ENCODE results near the gene VPS16. TPM values are rescaled to one million over a fixed set of nuclear protein-coding genes. Genes with fewer than 3 reads are reported as not detected.

The VPS16 gene
- total RNA-seq, 2 experiments from 2014 or later: 38.2 to 40.6 TPM

DNA sequence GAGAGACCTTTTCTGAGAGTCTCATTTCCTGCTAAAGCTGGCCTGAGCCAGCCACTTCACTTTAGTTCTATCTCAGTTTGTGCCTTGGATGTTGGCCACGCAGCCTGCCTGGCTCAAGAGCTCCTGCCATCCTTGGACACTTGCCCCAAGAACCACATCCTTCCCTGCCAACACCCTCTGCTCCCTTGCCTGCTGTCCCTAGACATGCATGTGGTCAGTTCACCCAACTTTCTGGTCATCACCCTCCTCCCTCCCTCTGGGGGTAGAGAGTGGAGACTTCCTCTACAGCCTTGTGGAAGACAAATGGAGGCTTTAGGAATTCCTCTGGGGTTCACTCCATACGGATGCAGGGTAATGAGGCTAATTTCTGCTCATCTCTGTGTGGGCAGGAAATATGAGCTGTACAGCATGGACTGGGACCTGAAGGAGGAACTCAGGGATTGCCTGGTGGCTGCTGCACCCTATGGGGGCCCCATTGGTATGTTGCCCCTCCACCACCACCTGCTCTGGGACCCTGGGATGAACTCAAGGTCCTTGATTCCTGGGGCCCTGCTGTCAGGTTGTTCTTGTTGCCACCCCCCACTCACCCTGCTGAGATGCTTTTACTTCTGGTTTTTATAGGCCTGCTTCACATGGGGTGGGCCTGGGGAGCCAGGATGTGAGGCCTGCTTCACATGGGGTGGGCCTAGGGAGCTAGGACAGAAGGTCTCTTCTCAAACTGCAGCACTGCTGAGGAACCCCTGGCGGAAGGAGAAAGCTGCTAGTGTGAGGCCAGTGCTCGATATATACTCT lies 19.0 kb downstream of the VPS16 start:
- no peaks in the 10 kb centered on the region for H3K4me1 Mint-ChIP-seq (ENCODE audit: low read depth)
- Histone ChIP-seq H3K4me3 (ENCODE audit: low read length) (no peak overlapping the region), H3K27me3 (ENCODE audit: control insufficient read depth in 1 of 2, insufficient read depth in 2 of 2, low read length in 2 of 2) (no peaks in the 10 kb centered on the region), H3K9me3 (ENCODE audit: control insufficient read depth in 1 of 2, insufficient read depth in 1 of 2, low read length in 2 of 2) (no peaks in the 10 kb centered on the region), H3K36me3 (ENCODE audit: insufficient read depth, low read length) (peaks cover 44% of the 10 kb centered on the region), H3K4me1 (ENCODE audit: insufficient read depth, low read length) (no peaks in the 10 kb centered on the region), H3K27ac (ENCODE audit: low read depth in 1 of 2, low read length in 2 of 2) (no peak overlapping the region)
- no peaks in the 10 kb centered on the region for H3K9me3 Mint-ChIP-seq
- TF ChIP-seq, protein P1, sequence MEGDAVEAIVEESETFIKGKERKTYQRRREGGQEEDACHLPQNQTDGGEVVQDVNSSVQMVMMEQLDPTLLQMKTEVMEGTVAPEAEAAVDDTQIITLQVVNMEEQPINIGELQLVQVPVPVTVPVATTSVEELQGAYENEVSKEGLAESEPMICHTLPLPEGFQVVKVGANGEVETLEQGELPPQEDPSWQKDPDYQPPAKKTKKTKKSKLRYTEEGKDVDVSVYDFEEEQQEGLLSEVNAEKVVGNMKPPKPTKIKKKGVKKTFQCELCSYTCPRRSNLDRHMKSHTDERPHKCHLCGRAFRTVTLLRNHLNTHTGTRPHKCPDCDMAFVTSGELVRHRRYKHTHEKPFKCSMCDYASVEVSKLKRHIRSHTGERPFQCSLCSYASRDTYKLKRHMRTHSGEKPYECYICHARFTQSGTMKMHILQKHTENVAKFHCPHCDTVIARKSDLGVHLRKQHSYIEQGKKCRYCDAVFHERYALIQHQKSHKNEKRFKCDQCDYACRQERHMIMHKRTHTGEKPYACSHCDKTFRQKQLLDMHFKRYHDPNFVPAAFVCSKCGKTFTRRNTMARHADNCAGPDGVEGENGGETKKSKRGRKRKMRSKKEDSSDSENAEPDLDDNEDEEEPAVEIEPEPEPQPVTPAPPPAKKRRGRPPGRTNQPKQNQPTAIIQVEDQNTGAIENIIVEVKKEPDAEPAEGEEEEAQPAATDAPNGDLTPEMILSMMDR (IDR thresholded peaks at IDR 0.05): no peak
- no peak for DNase-seq
- ChIA-PET POLR2A (no interaction called here), CTCF (no interaction called here)
- no peak for ATAC-seq (ENCODE audit: poor library complexity)
- intact Hi-C loops (cut with DNase I, micrococcal nuclease): no loop called here
- H3K27ac Mint-ChIP-seq: no peak overlapping the region
- H3K4me3 Mint-ChIP-seq: no peak overlapping the region
- H3K27me3 Mint-ChIP-seq: no peaks in the 10 kb centered on the region
- H3K36me3 Mint-ChIP-seq (ENCODE audit: low read depth): peaks cover 18% of the 10 kb centered on the region

DNA sequence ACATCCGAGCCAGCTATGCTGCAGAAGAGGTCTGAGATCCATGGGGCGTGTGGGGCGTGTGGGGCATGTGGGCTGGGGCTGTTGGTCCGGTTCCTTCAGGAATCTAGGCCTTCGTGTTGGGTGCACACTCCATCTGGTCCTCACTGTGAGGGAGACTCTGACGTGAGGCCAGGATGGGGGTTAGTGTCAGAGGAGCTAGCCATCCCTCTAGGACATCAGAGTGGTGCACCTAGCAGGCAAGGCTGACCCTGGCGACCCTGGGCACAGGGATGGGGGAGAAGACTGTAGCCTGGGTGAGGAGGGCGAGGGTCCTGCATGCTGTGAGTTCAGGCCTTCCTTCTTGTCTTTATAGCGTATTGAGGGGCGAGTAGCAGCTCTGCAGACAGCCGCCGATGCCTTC lies 24.1 kb downstream of the VPS16 start:
- Mint-ChIP-seq H3K4me1 (ENCODE audit: low read depth) (peaks cover 27% of the 10 kb centered on the region), H3K36me3 (ENCODE audit: low read depth) (peaks cover 41% of the 10 kb centered on the region), H3K9me3 (no peaks in the 10 kb centered on the region), H3K27ac (no peak overlapping the region), H3K27me3 (no peaks in the 10 kb centered on the region), H3K4me3 (no peak overlapping the region)
- peaks cover 53% of the 10 kb centered on the region for H3K36me3 ChIP-seq (ENCODE audit: insufficient read depth, low read length)
- no peak for ATAC-seq (ENCODE audit: poor library complexity)
- no peaks in the 10 kb centered on the region for H3K27me3 ChIP-seq (ENCODE audit: control insufficient read depth in 1 of 2, insufficient read depth in 2 of 2, low read length in 2 of 2)
- CTCF ChIA-PET: no interaction called here
- H3K4me1 ChIP-seq (ENCODE audit: insufficient read depth, low read length): peaks cover 12% of the 10 kb centered on the region
- H3K27ac ChIP-seq (ENCODE audit: low read depth in 1 of 2, low read length in 2 of 2): no peak overlapping the region
- H3K4me3 ChIP-seq (ENCODE audit: low read length): no peak overlapping the region
- intact Hi-C loops (cut with DNase I, micrococcal nuclease): no loop called here
- POLR2A ChIA-PET: interaction anchor here (1.4 to 2.6 kb wide), 2 partner anchors 8 to 24 kb away, joined by 4 to 8 read pairs; partner anchors contain the start of genes PCED1A, PTPRA and VPS16
- TF ChIP-seq, protein P1 (IDR thresholded peaks at IDR 0.05): no peak
- DNase-seq: no peak
- no peaks in the 10 kb centered on the region for H3K9me3 ChIP-seq (ENCODE audit: control insufficient read depth in 1 of 2, insufficient read depth in 1 of 2, low read length in 2 of 2)

DNA sequence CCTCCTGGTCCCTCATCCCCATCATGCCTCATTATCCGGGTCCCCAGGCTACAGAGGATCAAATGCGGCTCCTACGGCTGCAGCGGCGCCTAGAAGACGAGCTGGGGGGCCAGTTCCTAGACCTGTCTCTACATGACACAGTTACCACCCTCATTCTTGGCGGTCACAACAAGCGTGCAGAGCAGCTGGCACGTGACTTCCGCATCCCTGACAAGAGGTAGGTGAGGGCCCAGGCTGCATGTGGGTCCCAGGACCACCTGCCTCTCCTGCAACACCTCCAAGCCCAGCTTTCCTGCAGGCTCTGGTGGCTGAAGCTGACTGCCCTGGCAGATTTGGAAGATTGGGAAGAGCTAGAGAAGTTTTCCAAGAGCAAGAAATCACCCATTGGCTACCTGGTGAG lies 24.6 kb downstream of the VPS16 start:
- peaks cover 52% of the 10 kb centered on the region for H3K36me3 ChIP-seq (ENCODE audit: insufficient read depth, low read length)
- no peak overlapping the region for H3K4me3 ChIP-seq (ENCODE audit: low read length)
- H3K9me3 ChIP-seq (ENCODE audit: control insufficient read depth in 1 of 2, insufficient read depth in 1 of 2, low read length in 2 of 2): no peaks in the 10 kb centered on the region
- ChIA-PET CTCF (interaction anchor here (0.6 to 0.9 kb wide), 2 partner anchors 9 to 13 kb away, joined by 3 read pairs; no protein-coding TSS in a partner anchor), POLR2A (interaction anchor here (1.4 to 2.6 kb wide), 2 partner anchors 8 to 25 kb away, joined by 4 to 8 read pairs; partner anchors contain the start of genes PCED1A, PTPRA and VPS16)
- no peak overlapping the region for H3K4me3 Mint-ChIP-seq
- ATAC-seq (ENCODE audit: poor library complexity) (no peak), DNase-seq (peak in 1 of 14 experiments; percentile 10)
- no peaks in the 10 kb centered on the region for H3K9me3 Mint-ChIP-seq
- H3K4me1 Mint-ChIP-seq (ENCODE audit: low read depth): peaks cover 27% of the 10 kb centered on the region
- H3K36me3 Mint-ChIP-seq (ENCODE audit: low read depth): peaks cover 41% of the 10 kb centered on the region
- H3K27ac Mint-ChIP-seq: no peak overlapping the region
- H3K27me3 ChIP-seq (ENCODE audit: control insufficient read depth in 1 of 2, insufficient read depth in 2 of 2, low read length in 2 of 2): no peaks in the 10 kb centered on the region
- H3K4me1 ChIP-seq (ENCODE audit: insufficient read depth, low read length): peaks cover 12% of the 10 kb centered on the region
- peak overlapping the region in 1 of 2 donors; percentile 21 for H3K27ac ChIP-seq (ENCODE audit: low read depth in 1 of 2, low read length in 2 of 2)
- no peaks in the 10 kb centered on the region for H3K27me3 Mint-ChIP-seq
- intact Hi-C loops (cut with DNase I, micrococcal nuclease): no loop called here
- TF ChIP-seq, protein P1 (IDR thresholded peaks at IDR 0.05): no peak
